GM12878 (cell line): ENCODE measurements around the gene EYS. TPM values are rescaled to one million over a fixed set of nuclear protein-coding genes. Genes with fewer than 3 reads are reported as not detected.

ENCODE experiments used
- ATAC-seq: fragments of 200-7000 bp; cut with Tn5 transposase; 3 replicates; pipeline ENCODE4 v1.9.1; 2020; ENCODE audit warnings: mild to moderate bottlenecking, moderate library complexity
- BruUV-seq: library from RNA; stranded (reverse); fragments of 400-500 nt; replicated peaks from 2 replicates; lab custom pipeline; 2021; lab: Mats Ljungman, UMichigan
- CTCF ChIA-PET: fragments of 300-600 bp; sonication (Branson Sonifier 250); formaldehyde crosslinking; extraction: SDS; loops from one replicate; lab custom pipeline; 2021; ENCODE audit warnings: inconsistent platforms; lab: Yijun Ruan, JAX
- POLR2A ChIA-PET: fragments of 350-600 bp; formaldehyde crosslinking; extraction: SDS; loops from one replicate; lab custom pipeline; 2021; ENCODE audit warnings: inconsistent platforms; lab: Charles Lee
- RAD21 ChIA-PET: fragments of 300-600 bp; sonication (Branson Sonifier 250); formaldehyde crosslinking; loops from one replicate; lab custom pipeline; 2023; ENCODE audit warnings: antibody characterized with exemption; ENCODE audit not compliant: unreplicated experiment; lab: Charles Lee
- SMC1A ChIA-PET: fragments of 300-600 bp; sonication (Branson Sonifier 250); formaldehyde crosslinking; loops from one replicate; lab custom pipeline; 2023; ENCODE audit not compliant: unreplicated experiment, uncharacterized antibody; lab: Charles Lee
- DNase-seq: peaks from one replicate; pipeline ENCODE4 v3.0.0-alpha.2; 2011; ENCODE audit warnings: low read depth, low spot score
- FAIRE-seq: peaks from 3 replicates; lab custom pipeline; 2011; peaks lifted over from hg19 to GRCh38; lab: Jason Lieb, UNC
- H2AFZ ChIP-seq: 2 replicates; pipeline ENCODE4 v1.6.0; 2011; ENCODE audit warnings: low read depth, low read length, control low read depth; ENCODE audit not compliant: control insufficient read depth
- H3K27ac ChIP-seq: 2 replicates; pipeline ENCODE4 v1.5.1; 2011; ENCODE audit warnings: control low read depth; ENCODE audit not compliant: control insufficient read depth, insufficient read depth
- H3K27me3 ChIP-seq, 2 experiments: replicated peaks in 1 of 2; 2 replicates each; pipeline versions ENCODE4 v1.6.0 to v1.6.1; 2011; ENCODE audit warnings: low read length in 1 of 2; ENCODE audit not compliant: control insufficient read depth in 2 of 2, insufficient read depth in 2 of 2
- H3K36me3 ChIP-seq, 2 experiments: 2 replicates each; pipeline ENCODE4 v1.5.1; 2011; ENCODE audit warnings: low read length in 1 of 2; ENCODE audit not compliant: control insufficient read depth in 2 of 2, insufficient read depth in 2 of 2
- H3K4me1 ChIP-seq: 2 replicates; pipeline ENCODE4 v1.6.1; 2011; ENCODE audit warnings: mild to moderate bottlenecking, low read length, moderate library complexity, mixed read lengths; ENCODE audit not compliant: control insufficient read depth, insufficient read depth
- H3K4me2 ChIP-seq: 2 replicates; pipeline ENCODE4 v1.6.0; 2011; ENCODE audit warnings: control low read depth; ENCODE audit not compliant: control insufficient read depth, insufficient read depth
- H3K4me3 ChIP-seq: fragments of 200-600 bp; sonication (generic); 2 replicates; pipeline ENCODE4 v1.5.1; 2016
- H3K79me2 ChIP-seq: 2 replicates; pipeline ENCODE4 v1.6.0; 2011; ENCODE audit warnings: low read length; ENCODE audit not compliant: control insufficient read depth, insufficient read depth
- H3K9ac ChIP-seq: 2 replicates; pipeline ENCODE4 v1.8.0; 2011; ENCODE audit warnings: low read length, control low read depth, mixed read lengths; ENCODE audit not compliant: control insufficient read depth, insufficient read depth
- H3K9me3 ChIP-seq: replicated peaks from 3 replicates; pipeline ENCODE4 v1.5.1; 2011; ENCODE audit warnings: mild to moderate bottlenecking, low read length; ENCODE audit not compliant: control insufficient read depth, insufficient read depth
- H4K20me1 ChIP-seq: 2 replicates; pipeline ENCODE4 v1.6.0; 2011; ENCODE audit not compliant: control insufficient read depth, insufficient read depth
- ATF7 ChIP-seq: fragments of 450-650 bp; IDR thresholded peaks from 2 replicates; pipeline ENCODE4 v1.6.1; 2016; ENCODE audit warnings: low read depth, mild to moderate bottlenecking
- CEBPB ChIP-seq, 2 experiments: fragments of 150-350 bp in 1 of 2; IDR thresholded peaks; 2 replicates each; pipeline ENCODE4 v1.6.1; 2012 to 2014; ENCODE audit warnings: low read depth in 2 of 2, low read length in 2 of 2, borderline replicate concordance in 1 of 2, inconsistent platforms in 1 of 2
- DPF2 ChIP-seq: fragments of 450-650 bp; IDR thresholded peaks from 2 replicates; pipeline ENCODE4 v1.6.1; 2017; ENCODE audit warnings: mild to moderate bottlenecking
- HDGF ChIP-seq: fragments of 450-650 bp; IDR thresholded peaks from 2 replicates; pipeline ENCODE4 v1.6.1; 2016; ENCODE audit warnings: antibody characterized with exemption
- MYC ChIP-seq: IDR thresholded peaks from 2 replicates; pipeline ENCODE4 v1.6.1; 2011; ENCODE audit warnings: mild to moderate bottlenecking, low read length, moderate library complexity, inconsistent platforms; ENCODE audit not compliant: insufficient read depth, insufficient replicate concordance, insufficient read length, severe bottlenecking
- RCOR1 ChIP-seq: conservative IDR thresholded peaks from 2 replicates; pipeline ENCODE4 v1.6.1; 2012; ENCODE audit warnings: low read depth, low read length, improper control_type of control experiment
- WRNIP1 ChIP-seq: IDR thresholded peaks from 2 replicates; pipeline ENCODE4 v1.6.1; 2011; ENCODE audit warnings: low read depth, low read length, improper control_type of control experiment, borderline replicate concordance
- WGBS: methylation state at CpG from one replicate; pipeline ENCODE4 v1.1.6; 2016; ENCODE audit warnings: low lambda C conversion rate; ENCODE audit not compliant: insufficient replicate concordance, insufficient coverage; ENCODE audit errors: missing lambda C conversion rate; 5-methylcytosine and 5-hydroxymethylcytosine counted together
- in situ Hi-C: fragments of 300-500 bp; cut with MboI; formaldehyde crosslinking; loops from 9 replicates; pipeline ENCODE4 v1.14.3; 2018; ENCODE audit warnings: mixed read lengths
- intact Hi-C: fragments of 100-400 bp; cut with micrococcal nuclease; formaldehyde crosslinking; loops from one replicate; pipeline ENCODE4 v1.14.2; 2022; ENCODE audit not compliant: unreplicated experiment
- polyA plus RNA-seq, 11 experiments: library from polyadenylated mRNA; depleted of rRNA in 4 of 11; unstranded in 6 of 11; stranded (reverse) in 5 of 11; fragments of >200 nt; fragmentation: Nextera tagmentation in 4 of 11; fragmentation: Illumina TruSeq in 1 of 11; extraction: Ambion mirVana in 4 of 11; extraction: Trizol in 1 of 11; gene quantifications; 1 replicate in 1 of 11; 2 replicates in 10 of 11; pipeline versions ENCODE4 v1.2.1 to v1.2.3, GENCODE V29; 2011 to 2016; ENCODE audit warnings: inconsistent platforms in 2 of 11, missing spikeins in 2 of 11, low read depth in 1 of 11
- total RNA-seq, 4 experiments: library from RNA; depleted of rRNA in 3 of 4; stranded (reverse); fragments of >200 nt in 3 of 4; fragmentation: Illumina TruSeq in 1 of 4; extraction: Trizol in 1 of 4; gene quantifications; 2 replicates each; pipeline versions ENCODE4 v1.2.1 to v1.2.3, GENCODE V29; 2013 to 2021
- TF ChIP-seq, protein P1 (sequence below): fragments of 450-650 bp; IDR thresholded peaks from 2 replicates; pipeline ENCODE4 v1.6.1; 2017; ENCODE audit warnings: borderline replicate concordance
- TF ChIP-seq, protein P2 (sequence below): fragments of 450-650 bp; conservative IDR thresholded peaks from 2 replicates; pipeline ENCODE4 v1.6.1; 2017; ENCODE audit warnings: mild to moderate bottlenecking, moderate library complexity
- TF ChIP-seq, protein P3 (sequence below): fragments of 150-350 bp; IDR thresholded peaks from 2 replicates; pipeline ENCODE4 v1.6.1; 2014; ENCODE audit warnings: mild to moderate bottlenecking, low read depth, low read length

The EYS gene
- total and polyA plus RNA-seq, 10 of the 15 experiments (the other 5 are each of a cell fraction or from before 2014, with no cell fraction given): under 0.01 to 0.14 (median 0.02) TPM; not detected in 1

DNA sequence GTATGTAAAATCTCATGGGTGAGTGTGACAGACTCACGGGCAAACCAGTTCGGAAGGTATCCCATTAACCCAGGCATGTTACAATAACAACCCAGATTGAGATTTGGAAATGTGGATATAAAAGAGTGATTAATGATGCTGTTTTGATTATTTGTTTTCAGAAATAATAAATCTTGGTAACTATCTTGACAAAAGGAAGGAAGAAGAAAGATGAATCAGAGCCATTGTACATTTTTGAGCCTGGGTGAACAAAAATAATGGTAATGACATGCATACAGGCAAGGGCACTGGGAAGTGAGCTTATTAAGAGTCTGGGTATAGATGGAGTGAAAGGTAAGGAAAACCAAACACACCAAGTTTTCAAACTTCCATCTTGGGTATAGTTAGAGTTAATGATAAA is 1209.4 kb downstream of the EYS start:
- DNase-seq (no peak), FAIRE-seq (no peak), ATAC-seq (no peak)
- SMC1A ChIA-PET: no interaction called here
- intact Hi-C loops (no loop called here), in situ Hi-C loops (no loop called here)
- no peak overlapping the region for H3K27ac ChIP-seq
- H3K79me2 ChIP-seq: no peaks in the 10 kb centered on the region
- RAD21 ChIA-PET: no interaction called here
- no peak overlapping the region for H3K4me3 ChIP-seq
- no peaks in the 10 kb centered on the region for H3K27me3 ChIP-seq
- H3K4me2 ChIP-seq: no peak overlapping the region
- H3K9ac ChIP-seq: no peak overlapping the region
- H3K9me3 ChIP-seq: no peaks in the 10 kb centered on the region
- CTCF ChIA-PET: interaction anchor here (1.3 kb wide), 1 partner anchor 9 kb away, joined by 5 read pairs; no protein-coding TSS in a partner anchor
- no peaks in the 10 kb centered on the region for H4K20me1 ChIP-seq
- 88% methylated on average over 2 of the region's 2 CpGs for WGBS
- POLR2A ChIA-PET: no interaction called here
- no peak for TF ChIP-seq CEBPB (IDR thresholded peaks at IDR 0.05; ENCODE audit: borderline replicate concordance in 1 of 2, low read depth in 2 of 2, low read length in 2 of 2)
- TF ChIP-seq, protein P1, sequence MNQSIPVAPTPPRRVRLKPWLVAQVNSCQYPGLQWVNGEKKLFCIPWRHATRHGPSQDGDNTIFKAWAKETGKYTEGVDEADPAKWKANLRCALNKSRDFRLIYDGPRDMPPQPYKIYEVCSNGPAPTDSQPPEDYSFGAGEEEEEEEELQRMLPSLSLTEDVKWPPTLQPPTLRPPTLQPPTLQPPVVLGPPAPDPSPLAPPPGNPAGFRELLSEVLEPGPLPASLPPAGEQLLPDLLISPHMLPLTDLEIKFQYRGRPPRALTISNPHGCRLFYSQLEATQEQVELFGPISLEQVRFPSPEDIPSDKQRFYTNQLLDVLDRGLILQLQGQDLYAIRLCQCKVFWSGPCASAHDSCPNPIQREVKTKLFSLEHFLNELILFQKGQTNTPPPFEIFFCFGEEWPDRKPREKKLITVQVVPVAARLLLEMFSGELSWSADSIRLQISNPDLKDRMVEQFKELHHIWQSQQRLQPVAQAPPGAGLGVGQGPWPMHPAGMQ: no peak
- TF ChIP-seq, protein P2, sequence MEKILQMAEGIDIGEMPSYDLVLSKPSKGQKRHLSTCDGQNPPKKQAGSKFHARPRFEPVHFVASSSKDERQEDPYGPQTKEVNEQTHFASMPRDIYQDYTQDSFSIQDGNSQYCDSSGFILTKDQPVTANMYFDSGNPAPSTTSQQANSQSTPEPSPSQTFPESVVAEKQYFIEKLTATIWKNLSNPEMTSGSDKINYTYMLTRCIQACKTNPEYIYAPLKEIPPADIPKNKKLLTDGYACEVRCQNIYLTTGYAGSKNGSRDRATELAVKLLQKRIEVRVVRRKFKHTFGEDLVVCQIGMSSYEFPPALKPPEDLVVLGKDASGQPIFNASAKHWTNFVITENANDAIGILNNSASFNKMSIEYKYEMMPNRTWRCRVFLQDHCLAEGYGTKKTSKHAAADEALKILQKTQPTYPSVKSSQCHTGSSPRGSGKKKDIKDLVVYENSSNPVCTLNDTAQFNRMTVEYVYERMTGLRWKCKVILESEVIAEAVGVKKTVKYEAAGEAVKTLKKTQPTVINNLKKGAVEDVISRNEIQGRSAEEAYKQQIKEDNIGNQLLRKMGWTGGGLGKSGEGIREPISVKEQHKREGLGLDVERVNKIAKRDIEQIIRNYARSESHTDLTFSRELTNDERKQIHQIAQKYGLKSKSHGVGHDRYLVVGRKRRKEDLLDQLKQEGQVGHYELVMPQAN: no peak
- TF ChIP-seq, protein P3, sequence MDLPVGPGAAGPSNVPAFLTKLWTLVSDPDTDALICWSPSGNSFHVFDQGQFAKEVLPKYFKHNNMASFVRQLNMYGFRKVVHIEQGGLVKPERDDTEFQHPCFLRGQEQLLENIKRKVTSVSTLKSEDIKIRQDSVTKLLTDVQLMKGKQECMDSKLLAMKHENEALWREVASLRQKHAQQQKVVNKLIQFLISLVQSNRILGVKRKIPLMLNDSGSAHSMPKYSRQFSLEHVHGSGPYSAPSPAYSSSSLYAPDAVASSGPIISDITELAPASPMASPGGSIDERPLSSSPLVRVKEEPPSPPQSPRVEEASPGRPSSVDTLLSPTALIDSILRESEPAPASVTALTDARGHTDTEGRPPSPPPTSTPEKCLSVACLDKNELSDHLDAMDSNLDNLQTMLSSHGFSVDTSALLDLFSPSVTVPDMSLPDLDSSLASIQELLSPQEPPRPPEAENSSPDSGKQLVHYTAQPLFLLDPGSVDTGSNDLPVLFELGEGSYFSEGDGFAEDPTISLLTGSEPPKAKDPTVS: no peak
- no peak for TF ChIP-seq ATF7
- TF ChIP-seq HDGF: no peak
- TF ChIP-seq RCOR1: no peak
- TF ChIP-seq MYC: no peak
- TF ChIP-seq WRNIP1: no peak
- TF ChIP-seq DPF2: no peak
- H3K4me1 ChIP-seq: no peaks in the 10 kb centered on the region
- H3K36me3 ChIP-seq: no peaks in the 10 kb centered on the region
- no TSS peak for BruUV-seq
- H2AFZ ChIP-seq: no peak overlapping the region
